Activated CD4-positive, CD25-positive, alpha-beta regulatory T cell treated with anti-CD3 and anti-CD28 coated beads, Interleukin-2, amount 50 U/mL, for 24 hours (primary cell): ENCODE data around the gene DNAAF5.

Experiments used
- ATAC-seq, 2 donors: fragments of 150-1000 bp; cut with Tn5 transposase; one replicate each; pipeline ENCODE4 v1.10.0; 2021; ENCODE audit warnings: mild to moderate bottlenecking in 1 of 2, moderate library complexity in 1 of 2

Gene DNAAF5

GRCh38 chr7:707296-708000, 19.1 kb upstream of the DNAAF5 start:
- no peak for ATAC-seq

DNA sequence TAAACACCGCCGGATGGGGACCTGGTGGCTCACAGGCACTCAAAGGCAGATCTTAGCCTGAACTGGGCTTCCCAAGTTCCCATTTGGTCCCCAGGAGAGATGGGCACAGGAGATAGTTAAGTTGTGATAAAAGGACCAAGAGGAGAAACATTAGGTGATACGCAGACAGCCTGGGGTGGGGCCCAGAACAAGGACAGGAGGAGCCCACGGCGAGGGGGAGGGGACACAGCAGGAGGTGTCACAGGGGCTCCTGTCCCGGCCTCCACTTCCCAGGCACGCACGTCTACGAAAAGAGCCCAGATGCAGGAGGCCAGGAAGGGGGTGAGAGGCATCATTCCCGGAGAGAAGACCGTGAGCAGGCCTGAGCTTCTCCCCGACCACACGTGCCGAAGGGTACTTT, 16.3 kb upstream of the DNAAF5 start:
- ATAC-seq, result no peak

DNA sequence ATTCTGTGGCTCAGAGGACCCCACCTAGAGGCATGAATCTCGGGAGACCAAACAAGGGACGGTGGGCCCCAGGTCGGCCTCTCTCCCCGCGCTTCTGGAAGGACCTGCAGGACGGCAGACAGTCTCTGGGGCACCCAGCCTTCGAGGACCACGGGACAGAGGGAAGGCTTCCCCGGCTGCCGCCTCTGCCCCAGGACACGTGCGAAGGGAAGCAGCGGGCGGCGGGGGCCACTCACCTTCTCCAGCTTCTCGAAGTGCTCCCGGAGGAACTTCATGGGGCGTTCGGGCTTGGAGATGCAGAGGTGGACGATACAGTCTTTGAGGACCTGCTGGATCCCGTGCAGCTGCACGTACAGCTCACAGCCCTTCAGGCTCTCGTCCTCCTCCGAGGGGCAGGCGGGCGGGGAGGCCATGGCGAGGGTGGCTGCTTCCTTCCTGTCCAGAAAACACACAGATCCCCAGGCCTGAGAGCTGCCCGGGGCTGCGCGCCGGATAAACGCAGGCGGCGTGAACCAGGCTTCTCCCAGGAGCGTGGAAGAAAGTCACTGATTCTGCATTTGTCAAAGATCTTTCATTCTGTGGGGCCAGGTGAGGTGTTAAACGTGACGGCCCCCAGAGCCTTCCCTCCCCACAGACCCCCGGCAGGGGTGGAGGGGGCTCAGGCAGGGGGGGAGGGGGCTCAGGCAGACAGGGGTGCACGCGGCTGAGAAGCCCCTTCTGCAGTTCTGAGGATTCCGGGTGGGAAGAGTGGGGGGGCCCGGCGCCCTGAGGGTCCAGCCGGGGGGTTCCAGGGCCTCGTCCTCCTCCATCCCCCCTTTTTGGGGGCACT, 15.2 kb upstream of the DNAAF5 start:
- no peak for ATAC-seq

- no peak for ATAC-seq
These were observed 14.5 kb upstream of the DNAAF5 start for GRCh38 chr7:711922-712380.

- peak; percentile 52 to 56 for ATAC-seq
These were observed 13.9 kb upstream of the DNAAF5 start for GRCh38 chr7:712381-713138.

DNA sequence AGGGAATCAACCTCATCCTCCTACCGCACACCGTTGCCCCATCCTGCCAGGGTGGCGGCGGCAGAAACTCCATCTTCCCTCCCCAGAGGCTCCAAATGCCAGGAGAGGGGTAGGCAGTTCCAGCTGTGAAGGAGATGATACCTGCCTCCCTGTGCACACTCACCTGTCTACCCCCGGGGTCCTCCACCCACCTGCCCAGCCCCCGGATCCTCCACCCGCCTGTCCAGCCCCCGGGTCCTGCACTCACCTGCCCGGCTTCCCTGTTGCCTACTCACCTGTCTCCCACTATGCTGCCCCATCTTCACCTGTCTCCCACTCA, 13.4 kb upstream of the DNAAF5 start:
- ATAC-seq, result no peak

DNA sequence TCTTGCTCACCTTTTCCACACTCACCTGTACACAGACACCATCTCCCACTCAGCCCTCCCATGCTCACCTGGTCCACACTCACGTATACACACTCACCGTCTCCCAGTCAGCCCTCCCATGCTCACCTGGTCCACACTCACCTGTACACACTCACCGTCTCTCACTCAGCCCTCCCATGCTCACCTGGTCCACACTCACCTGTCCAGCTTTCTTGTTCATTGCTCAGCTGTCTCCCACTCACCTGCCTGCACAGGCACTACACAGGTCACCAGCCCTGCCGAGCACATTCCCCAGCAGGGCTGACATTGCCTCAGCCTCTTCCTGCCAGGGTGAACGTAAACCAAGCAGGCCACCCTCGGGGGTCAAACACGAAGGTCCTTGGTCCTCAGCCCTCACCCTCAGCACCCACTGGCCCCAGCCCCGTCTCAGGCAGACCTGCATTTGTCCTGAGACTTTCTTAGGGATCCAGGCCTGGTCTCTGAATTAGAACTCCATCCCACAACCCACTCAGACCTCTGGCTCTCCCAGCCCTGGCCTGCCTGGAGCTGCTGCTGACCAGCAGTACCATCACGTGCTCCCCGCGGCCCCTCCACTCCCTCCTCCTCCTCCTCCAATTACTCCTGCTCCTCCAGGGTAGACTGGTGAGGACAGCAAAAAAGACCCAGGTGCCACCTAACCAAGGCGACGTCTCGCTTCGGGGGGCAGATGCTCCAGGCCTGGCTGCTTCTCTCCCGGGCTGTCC, 12.8 kb upstream of the DNAAF5 start:
- ATAC-seq, result no peak

- ATAC-seq, result no peak
These were observed 12.2 kb upstream of the DNAAF5 start for GRCh38 chr7:714251-714671.

DNA sequence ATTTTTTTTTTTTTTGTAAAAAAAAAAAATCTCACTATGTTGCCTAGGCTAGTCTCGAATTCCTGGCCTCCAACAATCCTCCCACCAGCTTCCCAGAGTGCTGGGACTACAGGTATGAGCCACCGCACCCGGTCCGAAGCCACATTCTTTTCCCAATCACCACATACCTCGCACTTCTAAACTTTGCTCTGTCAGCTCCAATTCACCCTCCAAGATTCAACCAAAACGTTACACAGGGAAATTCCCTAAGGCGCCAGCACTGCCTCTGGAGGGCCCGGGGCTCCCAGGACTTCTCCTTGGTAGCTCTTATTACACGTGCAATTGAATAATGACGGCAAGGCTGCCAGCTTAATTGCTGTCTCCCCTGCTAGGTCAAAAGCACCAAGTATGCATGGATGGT, 10.3 kb upstream of the DNAAF5 start:
- no peak for ATAC-seq

DNA sequence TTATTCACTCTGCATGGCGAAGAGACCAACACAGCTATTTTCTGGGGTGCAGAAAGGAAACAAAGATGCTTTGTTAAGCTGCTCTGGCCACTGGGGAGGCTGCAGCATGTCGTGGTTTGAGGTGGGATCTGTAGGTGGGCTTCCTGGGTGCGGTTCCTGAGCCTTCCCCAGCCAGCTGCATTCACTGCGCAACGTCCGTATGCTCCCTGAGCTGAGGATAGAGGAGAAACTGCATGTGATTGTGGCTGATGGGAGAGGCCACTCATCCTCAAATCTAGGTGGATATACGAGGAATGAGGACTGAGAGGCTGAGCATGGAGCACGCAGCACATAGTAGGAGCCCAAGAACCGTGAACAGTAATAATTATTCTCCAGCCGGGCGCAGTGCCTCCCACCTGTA, 9.9 kb upstream of the DNAAF5 start:
- no peak for ATAC-seq

DNA sequence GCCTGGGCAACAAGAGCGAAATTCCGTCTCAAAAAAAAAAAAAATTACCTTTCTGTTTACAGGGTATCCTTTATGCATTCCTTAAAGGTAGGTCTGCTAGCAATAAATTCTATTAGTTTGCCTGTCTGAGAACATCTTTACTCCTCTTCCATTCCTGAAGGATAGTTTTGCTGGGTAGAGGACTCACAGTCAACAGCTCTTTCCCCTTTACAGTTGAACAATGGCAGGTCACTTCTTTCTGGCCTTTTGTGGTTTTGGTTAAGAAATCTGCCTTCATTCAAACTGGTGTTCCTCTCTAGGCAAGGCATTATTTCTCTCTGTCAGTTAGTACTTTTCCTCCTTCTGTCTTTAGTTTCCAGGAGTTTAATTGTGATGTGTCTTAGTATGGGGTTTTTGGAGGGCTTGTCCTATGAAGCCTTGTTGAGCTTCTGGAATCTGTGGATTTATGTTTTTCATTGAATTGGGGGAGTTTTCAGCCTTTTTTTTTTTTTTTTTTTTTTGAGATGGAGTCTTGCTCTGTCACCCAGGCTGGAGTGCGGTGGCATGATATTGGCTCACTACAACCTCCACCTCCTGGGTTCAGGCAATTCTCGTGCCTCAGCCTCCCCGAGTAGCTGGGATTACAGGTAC, 4.8 kb upstream of the DNAAF5 start:
- no peak for ATAC-seq

GRCh38 chr7:723541-723940, 3.0 kb upstream of the DNAAF5 start:
- no peak for ATAC-seq

GRCh38 chr7:724298-724697, 2.2 kb upstream of the DNAAF5 start:
- ATAC-seq, result no peak

GRCh38 chr7:725223-726005, 1.1 kb upstream of the DNAAF5 start:
- ATAC-seq, result no peak

DNA sequence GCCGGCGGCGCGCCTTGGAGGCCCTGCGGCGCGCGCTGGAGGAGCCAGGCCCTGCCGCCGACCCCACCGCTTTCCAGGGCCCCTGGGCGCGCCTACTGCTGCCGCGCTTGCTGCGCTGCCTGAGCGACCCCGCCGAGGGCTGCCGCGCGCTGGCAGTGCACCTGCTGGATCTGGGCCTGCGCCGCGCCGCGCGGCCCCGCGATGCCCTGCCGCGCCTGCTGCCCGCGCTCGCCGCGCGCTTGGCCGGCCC, 280 bp downstream of the DNAAF5 start:
- ATAC-seq, result peak; percentile 18 to 30

- peak; percentile 63 for ATAC-seq
These were observed 756 bp downstream of the DNAAF5 start, which contains the start of gene PRKAR1B for GRCh38 chr7:727104-727805. TSS of gene PRKAR1B (minus strand) at chr7:727281. CDS start at chr7:711505, 15,776 bp downstream.

DNA sequence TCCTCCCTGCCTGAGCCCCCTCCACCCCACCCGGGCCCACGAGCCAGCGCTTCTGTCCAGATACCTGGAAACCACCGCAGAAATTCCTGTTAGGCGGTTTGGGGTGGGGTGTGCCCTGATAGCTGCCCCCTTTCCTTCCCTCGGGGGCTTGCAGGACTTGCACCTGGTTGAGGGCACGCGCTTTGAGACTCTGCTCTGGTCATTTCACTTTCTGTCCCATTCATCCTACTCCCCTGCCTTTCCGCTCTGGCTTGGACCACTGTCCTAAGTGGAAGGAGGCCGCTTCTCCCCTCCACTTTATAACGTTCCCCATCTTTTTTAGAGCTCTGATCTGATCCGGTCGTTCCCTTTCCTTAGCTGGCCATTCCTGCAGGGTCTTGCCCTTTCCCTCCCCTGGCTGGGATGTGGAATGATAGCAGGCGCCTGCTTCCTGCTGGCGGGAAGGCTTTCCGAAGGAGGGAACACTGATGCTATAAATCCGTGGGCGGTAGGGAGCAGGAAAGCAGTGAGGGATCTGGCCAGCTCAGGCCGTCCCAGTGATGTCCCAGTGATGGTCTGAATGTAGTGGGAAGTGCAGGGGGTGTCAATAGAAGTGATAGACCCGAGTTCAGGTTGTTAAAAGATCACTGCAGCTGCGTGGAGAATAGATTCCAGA, 1.4 kb downstream of the DNAAF5 start:
- ATAC-seq, result no peak

GRCh38 chr7:728602-729001, 2.1 kb downstream of the DNAAF5 start:
- ATAC-seq, result no peak

GRCh38 chr7:729140-730000, 2.9 kb downstream of the DNAAF5 start:
- no peak for ATAC-seq
